H1 (cell line): ENCODE measurements around the gene FBXO34.

Experiments used
- HDAC6 ChIP-seq: IDR thresholded peaks from one replicate; pipeline ENCODE4 v1.7.1; 2012; ENCODE audit warnings: low read depth, mild to moderate bottlenecking, inconsistent platforms, low read length, moderate library complexity
- JUN ChIP-seq: IDR thresholded peaks from 2 replicates; pipeline ENCODE4 v1.6.1; 2011; ENCODE audit warnings: low read depth, mild to moderate bottlenecking, improper control_type of control experiment, low read length
- JUND ChIP-seq: IDR thresholded peaks from 2 replicates; pipeline ENCODE4 v1.6.1; 2011; ENCODE audit warnings: mild to moderate bottlenecking, improper control_type of control experiment, low read length
- KDM1A ChIP-seq: fragments of 200-600, 300-600 bp; sonication (generic); IDR thresholded peaks from 2 replicates; pipeline ENCODE4 v1.7.1; 2016; ENCODE audit warnings: mild to moderate bottlenecking, low read length, borderline replicate concordance
- POLR2A ChIP-seq, 2 experiments: IDR thresholded peaks; 1 replicate in 1 of 2; 2 replicates in 1 of 2; pipeline ENCODE4 v1.6.1; 2011; ENCODE audit warnings: low read depth in 2 of 2, low read length in 2 of 2, mild to moderate bottlenecking in 2 of 2; ENCODE audit errors: control extremely low read depth in 1 of 2
- TAF1 ChIP-seq: IDR thresholded peaks from 2 replicates; pipeline ENCODE4 v1.6.1; 2011; ENCODE audit warnings: mild to moderate bottlenecking, low read depth, low read length
- ZNF274 ChIP-seq: IDR thresholded peaks from 2 replicates; pipeline ENCODE4 v1.7.0; 2012; ENCODE audit warnings: low read length, borderline replicate concordance; ENCODE audit errors: extremely low read depth
- TF ChIP-seq, protein P1 (sequence below), 3 experiments: IDR thresholded peaks; 1 replicate in 2 of 3; 2 replicates in 1 of 3; pipeline versions ENCODE4 v1.5.1 to v1.6.1; 2011; ENCODE audit warnings: low read length in 3 of 3, mild to moderate bottlenecking in 3 of 3, inconsistent platforms in 2 of 3, low read depth in 1 of 3, moderate library complexity in 1 of 3; ENCODE audit not compliant: insufficient read depth in 1 of 3; ENCODE audit errors: control extremely low read depth in 1 of 3
- TF ChIP-seq, protein P2 (sequence below): IDR thresholded peaks from 2 replicates; pipeline ENCODE4 v1.6.1; 2012; ENCODE audit warnings: low read length, inconsistent platforms
- TF ChIP-seq, protein P3 (sequence below): fragments of 300-600 bp; sonication (generic); IDR thresholded peaks from 2 replicates; pipeline ENCODE4 v1.7.1; 2012; ENCODE audit warnings: low read length, moderate library complexity, mild to moderate bottlenecking, inconsistent platforms; ENCODE audit not compliant: insufficient replicate concordance
- TF ChIP-seq, protein P4 (sequence below): IDR thresholded peaks from 2 replicates; pipeline ENCODE4 v1.6.1; 2011; ENCODE audit warnings: low read depth, mild to moderate bottlenecking, low read length; ENCODE audit not compliant: insufficient read depth

DNA sequence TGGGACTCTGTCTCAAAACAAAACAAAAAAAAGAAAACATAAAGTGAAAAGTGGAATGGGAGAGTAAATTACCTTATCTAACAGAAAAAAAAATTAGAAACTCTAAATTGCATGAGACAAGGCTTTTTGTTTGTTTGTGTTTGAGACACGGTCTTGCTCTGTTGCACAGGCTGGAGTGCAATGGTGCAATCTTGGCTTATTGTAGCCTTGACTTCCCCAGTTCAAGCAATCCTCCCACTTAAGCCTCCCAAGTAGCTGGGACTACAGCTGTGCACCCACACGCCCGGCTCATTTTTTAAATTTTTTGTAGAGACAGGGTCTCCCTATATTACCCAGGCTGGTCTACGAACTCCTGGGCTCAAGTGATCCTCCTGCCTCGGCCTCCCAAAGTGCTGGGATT, 17.9 kb upstream of the FBXO34 start:
- TF ChIP-seq, protein P1, sequence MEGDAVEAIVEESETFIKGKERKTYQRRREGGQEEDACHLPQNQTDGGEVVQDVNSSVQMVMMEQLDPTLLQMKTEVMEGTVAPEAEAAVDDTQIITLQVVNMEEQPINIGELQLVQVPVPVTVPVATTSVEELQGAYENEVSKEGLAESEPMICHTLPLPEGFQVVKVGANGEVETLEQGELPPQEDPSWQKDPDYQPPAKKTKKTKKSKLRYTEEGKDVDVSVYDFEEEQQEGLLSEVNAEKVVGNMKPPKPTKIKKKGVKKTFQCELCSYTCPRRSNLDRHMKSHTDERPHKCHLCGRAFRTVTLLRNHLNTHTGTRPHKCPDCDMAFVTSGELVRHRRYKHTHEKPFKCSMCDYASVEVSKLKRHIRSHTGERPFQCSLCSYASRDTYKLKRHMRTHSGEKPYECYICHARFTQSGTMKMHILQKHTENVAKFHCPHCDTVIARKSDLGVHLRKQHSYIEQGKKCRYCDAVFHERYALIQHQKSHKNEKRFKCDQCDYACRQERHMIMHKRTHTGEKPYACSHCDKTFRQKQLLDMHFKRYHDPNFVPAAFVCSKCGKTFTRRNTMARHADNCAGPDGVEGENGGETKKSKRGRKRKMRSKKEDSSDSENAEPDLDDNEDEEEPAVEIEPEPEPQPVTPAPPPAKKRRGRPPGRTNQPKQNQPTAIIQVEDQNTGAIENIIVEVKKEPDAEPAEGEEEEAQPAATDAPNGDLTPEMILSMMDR (IDR thresholded peaks at IDR 0.05; ENCODE audit: control extremely low read depth in 1 of 3, insufficient read depth in 1 of 3, low read depth in 1 of 3, low read length in 3 of 3): no peak
- TF ChIP-seq KDM1A: no peak
- no peak for TF ChIP-seq JUND
- no peak for TF ChIP-seq JUN
- TF ChIP-seq, protein P2, sequence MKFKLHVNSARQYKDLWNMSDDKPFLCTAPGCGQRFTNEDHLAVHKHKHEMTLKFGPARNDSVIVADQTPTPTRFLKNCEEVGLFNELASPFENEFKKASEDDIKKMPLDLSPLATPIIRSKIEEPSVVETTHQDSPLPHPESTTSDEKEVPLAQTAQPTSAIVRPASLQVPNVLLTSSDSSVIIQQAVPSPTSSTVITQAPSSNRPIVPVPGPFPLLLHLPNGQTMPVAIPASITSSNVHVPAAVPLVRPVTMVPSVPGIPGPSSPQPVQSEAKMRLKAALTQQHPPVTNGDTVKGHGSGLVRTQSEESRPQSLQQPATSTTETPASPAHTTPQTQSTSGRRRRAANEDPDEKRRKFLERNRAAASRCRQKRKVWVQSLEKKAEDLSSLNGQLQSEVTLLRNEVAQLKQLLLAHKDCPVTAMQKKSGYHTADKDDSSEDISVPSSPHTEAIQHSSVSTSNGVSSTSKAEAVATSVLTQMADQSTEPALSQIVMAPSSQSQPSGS: no peak
- no peak for TF ChIP-seq POLR2A (IDR thresholded peaks at IDR 0.05; ENCODE audit: control extremely low read depth in 1 of 2, low read depth in 2 of 2, low read length in 2 of 2)
- TF ChIP-seq ZNF274: no peak
- TF ChIP-seq TAF1: no peak
- no peak for TF ChIP-seq HDAC6
- TF ChIP-seq, protein P3, sequence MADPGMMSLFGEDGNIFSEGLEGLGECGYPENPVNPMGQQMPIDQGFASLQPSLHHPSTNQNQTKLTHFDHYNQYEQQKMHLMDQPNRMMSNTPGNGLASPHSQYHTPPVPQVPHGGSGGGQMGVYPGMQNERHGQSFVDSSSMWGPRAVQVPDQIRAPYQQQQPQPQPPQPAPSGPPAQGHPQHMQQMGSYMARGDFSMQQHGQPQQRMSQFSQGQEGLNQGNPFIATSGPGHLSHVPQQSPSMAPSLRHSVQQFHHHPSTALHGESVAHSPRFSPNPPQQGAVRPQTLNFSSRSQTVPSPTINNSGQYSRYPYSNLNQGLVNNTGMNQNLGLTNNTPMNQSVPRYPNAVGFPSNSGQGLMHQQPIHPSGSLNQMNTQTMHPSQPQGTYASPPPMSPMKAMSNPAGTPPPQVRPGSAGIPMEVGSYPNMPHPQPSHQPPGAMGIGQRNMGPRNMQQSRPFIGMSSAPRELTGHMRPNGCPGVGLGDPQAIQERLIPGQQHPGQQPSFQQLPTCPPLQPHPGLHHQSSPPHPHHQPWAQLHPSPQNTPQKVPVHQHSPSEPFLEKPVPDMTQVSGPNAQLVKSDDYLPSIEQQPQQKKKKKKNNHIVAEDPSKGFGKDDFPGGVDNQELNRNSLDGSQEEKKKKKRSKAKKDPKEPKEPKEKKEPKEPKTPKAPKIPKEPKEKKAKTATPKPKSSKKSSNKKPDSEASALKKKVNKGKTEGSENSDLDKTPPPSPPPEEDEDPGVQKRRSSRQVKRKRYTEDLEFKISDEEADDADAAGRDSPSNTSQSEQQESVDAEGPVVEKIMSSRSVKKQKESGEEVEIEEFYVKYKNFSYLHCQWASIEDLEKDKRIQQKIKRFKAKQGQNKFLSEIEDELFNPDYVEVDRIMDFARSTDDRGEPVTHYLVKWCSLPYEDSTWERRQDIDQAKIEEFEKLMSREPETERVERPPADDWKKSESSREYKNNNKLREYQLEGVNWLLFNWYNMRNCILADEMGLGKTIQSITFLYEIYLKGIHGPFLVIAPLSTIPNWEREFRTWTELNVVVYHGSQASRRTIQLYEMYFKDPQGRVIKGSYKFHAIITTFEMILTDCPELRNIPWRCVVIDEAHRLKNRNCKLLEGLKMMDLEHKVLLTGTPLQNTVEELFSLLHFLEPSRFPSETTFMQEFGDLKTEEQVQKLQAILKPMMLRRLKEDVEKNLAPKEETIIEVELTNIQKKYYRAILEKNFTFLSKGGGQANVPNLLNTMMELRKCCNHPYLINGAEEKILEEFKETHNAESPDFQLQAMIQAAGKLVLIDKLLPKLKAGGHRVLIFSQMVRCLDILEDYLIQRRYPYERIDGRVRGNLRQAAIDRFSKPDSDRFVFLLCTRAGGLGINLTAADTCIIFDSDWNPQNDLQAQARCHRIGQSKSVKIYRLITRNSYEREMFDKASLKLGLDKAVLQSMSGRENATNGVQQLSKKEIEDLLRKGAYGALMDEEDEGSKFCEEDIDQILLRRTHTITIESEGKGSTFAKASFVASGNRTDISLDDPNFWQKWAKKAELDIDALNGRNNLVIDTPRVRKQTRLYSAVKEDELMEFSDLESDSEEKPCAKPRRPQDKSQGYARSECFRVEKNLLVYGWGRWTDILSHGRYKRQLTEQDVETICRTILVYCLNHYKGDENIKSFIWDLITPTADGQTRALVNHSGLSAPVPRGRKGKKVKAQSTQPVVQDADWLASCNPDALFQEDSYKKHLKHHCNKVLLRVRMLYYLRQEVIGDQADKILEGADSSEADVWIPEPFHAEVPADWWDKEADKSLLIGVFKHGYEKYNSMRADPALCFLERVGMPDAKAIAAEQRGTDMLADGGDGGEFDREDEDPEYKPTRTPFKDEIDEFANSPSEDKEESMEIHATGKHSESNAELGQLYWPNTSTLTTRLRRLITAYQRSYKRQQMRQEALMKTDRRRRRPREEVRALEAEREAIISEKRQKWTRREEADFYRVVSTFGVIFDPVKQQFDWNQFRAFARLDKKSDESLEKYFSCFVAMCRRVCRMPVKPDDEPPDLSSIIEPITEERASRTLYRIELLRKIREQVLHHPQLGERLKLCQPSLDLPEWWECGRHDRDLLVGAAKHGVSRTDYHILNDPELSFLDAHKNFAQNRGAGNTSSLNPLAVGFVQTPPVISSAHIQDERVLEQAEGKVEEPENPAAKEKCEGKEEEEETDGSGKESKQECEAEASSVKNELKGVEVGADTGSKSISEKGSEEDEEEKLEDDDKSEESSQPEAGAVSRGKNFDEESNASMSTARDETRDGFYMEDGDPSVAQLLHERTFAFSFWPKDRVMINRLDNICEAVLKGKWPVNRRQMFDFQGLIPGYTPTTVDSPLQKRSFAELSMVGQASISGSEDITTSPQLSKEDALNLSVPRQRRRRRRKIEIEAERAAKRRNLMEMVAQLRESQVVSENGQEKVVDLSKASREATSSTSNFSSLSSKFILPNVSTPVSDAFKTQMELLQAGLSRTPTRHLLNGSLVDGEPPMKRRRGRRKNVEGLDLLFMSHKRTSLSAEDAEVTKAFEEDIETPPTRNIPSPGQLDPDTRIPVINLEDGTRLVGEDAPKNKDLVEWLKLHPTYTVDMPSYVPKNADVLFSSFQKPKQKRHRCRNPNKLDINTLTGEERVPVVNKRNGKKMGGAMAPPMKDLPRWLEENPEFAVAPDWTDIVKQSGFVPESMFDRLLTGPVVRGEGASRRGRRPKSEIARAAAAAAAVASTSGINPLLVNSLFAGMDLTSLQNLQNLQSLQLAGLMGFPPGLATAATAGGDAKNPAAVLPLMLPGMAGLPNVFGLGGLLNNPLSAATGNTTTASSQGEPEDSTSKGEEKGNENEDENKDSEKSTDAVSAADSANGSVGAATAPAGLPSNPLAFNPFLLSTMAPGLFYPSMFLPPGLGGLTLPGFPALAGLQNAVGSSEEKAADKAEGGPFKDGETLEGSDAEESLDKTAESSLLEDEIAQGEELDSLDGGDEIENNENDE: no peak
- TF ChIP-seq, protein P4, sequence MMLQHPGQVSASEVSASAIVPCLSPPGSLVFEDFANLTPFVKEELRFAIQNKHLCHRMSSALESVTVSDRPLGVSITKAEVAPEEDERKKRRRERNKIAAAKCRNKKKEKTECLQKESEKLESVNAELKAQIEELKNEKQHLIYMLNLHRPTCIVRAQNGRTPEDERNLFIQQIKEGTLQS: no peak
